ENCODE measurements around the gene TLR4.

Gene TLR4

GRCh38 chr9:117704024-117704575 lies at the start of gene TLR4:
TLR4 (plus strand) TSS chr9:117704403; CDS start chr9:117704473, 70 bp downstream.
- DNase-seq, result peak; percentile 48

GRCh38 chr9:117656002-117656401 lies 48.2 kb upstream of the TLR4 start:
- DNase-seq, result no peak

GRCh38 chr9:117662651-117663050 lies 41.6 kb upstream of the TLR4 start:
- no peak for DNase-seq

- DNase-seq, result no peak
These were observed 39.8 kb upstream of the TLR4 start for GRCh38 chr9:117664419-117664818.

- no peak for DNase-seq
These were observed 38.4 kb upstream of the TLR4 start for GRCh38 chr9:117665601-117666385.

GRCh38 chr9:117671468-117671867 lies 32.7 kb upstream of the TLR4 start:
- no peak for DNase-seq

GRCh38 chr9:117672369-117672768 lies 31.8 kb upstream of the TLR4 start:
- no peak for DNase-seq

- no peak for DNase-seq
These were observed 26.6 kb upstream of the TLR4 start for GRCh38 chr9:117677572-117677971.

DNA sequence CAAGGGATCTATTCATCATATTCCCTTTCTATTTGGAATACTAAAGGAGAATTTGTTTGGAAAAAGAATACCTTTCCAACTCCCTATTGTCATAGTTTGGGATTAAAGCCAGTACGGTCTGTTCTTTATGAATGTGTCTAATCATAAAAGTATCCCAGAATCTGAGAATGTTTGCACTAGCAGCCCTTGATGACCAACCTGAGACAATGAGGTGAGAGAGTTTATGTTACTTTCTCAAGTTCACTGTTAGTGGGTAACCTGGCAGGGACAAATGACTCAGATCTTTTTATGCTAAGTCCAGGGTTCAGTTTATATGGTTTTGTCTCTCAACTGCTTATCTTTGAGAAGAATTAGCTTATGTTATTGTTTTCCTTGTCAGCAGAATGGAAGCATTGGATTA lies 25.3 kb upstream of the TLR4 start:
- DNase-seq, result no peak

GRCh38 chr9:117679416-117679815 lies 24.8 kb upstream of the TLR4 start:
- no peak for DNase-seq

DNA sequence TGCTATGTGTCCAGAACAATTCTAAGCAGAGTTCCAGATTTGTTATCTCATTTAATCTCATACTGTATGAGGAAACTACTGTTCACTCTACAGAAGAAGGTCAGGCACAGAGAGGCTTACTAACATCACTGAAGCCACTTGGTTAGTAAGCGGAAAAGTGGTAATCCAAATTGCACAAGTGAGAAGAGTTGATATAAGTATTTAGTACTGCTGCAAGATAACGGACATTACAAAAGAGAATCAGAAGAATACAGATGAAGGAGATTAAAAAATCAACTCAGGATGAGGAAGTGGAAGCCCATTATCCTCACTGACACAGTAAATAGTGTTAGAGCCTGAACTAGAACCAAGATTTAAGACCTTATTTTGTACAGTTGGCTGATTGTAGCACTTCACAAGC lies 22.3 kb upstream of the TLR4 start:
- DNase-seq, result no peak

DNA sequence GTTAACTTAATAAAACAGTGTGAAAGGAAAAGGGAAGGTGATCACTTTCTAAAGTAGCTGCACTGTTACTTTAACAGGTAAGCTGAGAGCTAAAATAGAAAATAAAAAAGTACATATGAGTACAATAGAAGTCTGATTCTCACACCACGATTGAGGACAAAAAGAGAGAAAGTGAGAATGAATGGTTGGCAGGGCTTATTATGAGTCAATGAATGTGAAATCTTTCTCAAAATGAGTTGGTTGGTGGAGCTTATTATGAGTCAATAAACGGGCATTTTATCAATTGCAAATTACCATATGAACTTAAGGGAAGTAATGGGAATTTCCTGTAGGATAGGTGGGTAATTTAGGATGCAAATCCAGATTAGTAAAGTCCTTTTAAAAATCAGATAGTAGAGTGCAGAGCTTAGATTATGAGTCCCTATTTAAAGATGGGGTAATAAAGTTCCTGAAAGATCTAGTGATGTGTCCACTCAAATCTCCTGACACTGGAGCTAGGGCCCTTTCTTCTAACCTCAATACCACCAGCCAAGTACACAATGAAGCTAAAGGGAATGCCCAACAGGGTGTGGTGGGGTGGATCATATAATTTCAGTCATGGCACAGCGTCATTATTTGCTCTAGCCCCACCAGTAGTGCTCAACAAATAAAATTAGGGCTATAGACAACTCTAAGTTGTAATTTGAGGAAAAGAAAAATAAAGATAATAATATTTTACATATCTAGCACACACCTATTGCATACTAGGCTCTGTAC lies 21.1 kb upstream of the TLR4 start:
- DNase-seq, result no peak

GRCh38 chr9:117687532-117687931 lies 16.7 kb upstream of the TLR4 start:
- no peak for DNase-seq

DNA sequence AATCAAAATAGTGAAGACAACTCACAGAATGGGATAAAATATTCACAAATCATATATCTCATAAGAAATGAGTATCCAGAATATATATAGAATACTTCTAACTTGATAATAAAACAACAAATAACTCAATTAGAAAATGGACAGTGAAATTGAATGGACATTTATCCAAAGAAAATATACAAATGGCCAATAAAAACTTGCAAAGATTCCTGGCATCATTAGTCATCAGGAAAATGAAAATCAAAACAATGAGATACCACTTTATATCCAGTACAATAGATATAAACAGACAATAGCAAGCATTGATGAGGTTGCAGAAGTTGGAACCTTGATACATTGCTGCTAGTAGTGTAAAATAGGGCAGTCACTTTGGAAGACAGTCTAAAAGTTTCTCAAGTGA lies 12.8 kb upstream of the TLR4 start:
- no peak for DNase-seq

DNA sequence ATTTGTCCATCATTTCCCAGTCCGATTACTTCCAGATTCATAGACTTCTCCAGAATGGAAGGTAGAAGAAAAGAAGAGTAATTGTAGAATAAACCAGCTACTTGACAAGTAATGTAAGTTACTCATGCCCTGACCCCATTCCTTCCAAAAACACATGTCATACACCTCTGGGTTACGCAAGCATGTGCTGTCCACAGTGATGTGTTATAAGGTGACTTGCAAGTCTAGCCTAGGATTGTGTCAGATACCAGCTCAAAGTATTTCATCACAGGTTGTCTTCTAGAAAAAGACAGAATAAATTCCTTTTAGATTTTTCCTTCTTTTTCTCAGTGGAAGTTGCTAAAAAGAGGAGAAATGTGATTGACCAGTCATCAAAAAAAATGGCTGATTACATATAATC lies 8.0 kb upstream of the TLR4 start:
- no peak for DNase-seq

DNA sequence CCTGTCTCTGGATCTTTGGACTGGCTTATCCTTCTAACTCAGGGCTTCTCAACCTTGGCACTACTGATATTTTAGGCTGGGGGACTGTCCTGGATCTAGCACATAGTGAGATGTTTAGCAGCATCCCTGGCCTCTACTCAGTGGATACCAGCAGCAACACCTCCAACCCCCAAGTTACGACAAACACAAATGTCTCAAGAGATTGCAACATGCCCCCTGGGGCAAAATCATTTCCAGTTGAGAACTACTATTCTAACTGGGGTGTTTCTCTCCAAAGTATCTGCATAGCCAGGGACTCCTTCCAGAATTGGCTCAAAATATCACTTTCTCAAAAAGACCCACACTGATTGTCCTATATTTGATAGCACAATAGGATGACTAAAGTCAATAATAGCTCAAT lies 7.2 kb upstream of the TLR4 start:
- no peak for DNase-seq

DNA sequence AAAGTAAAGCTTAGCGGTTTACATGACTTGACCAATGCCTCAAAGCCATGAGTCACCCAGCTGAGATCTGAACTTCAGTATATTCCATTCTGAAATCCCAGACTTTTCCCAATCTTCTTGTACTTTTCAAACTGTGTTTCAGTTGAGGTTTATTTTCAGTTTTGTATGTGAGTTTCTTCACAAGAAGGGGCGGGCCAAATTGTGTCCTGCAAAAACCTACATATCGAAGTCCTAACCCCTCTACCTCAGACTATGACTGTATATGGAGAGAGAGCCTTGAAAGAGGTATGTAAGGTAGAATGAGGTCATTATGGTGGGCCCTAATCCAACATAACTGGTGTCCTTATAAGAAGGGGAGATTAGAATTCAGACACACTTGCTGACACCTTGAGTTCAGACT lies 666 bp upstream of the TLR4 start:
- DNase-seq, result no peak

DNA sequence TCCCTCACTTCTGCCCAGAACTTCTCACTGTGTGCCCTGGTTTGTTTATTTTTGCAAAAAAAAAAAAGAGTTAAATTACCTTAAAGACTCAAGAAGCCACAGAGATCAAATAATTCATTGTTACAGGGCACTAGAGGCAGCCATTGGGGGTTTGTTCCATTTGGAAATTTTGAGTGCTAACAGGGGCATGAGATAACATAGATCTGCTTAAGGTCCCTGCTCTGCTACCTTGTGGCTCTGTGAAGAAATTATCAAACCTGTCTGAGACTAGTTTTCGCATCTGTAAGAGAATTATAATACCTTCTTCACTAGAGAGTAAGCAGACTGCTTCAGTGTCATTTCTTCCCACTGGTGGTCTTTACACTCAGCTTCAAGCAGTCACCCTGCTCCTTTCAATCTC lies 394 bp downstream of the TLR4 start:
- DNase-seq, result no peak

- no peak for DNase-seq
These were observed 1.2 kb downstream of the TLR4 start for GRCh38 chr9:117705386-117705785.

GRCh38 chr9:117706421-117707116 lies 2.4 kb downstream of the TLR4 start:
- no peak for DNase-seq

- DNase-seq, result no peak
These were observed 3.4 kb downstream of the TLR4 start for GRCh38 chr9:117707561-117707960.

DNA sequence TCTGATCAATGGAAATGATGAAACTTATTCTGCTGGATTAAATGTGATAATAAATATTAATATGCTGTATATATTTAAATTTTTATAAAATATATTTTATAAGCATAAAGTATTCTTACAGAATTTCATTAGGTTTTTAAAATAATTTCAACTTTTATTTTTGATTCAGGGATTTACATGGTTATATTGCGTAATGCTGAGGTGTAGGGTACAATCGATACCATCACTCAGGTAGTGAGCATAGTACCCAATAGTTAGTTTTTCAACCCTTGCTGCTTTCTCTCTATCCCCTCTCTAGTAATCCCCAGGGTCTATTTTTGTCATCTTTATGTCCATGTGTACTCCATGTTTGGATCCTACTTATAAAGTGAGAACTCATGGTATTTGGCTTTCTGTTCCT lies 5.7 kb downstream of the TLR4 start:
- no peak for DNase-seq

- DNase-seq, result no peak
These were observed 10.1 kb downstream of the TLR4 start for GRCh38 chr9:117714282-117714681.
